ENCODE measurements around the gene ATXN1. TPM values are rescaled to one million over a fixed set of nuclear protein-coding genes. Genes with fewer than 3 reads are reported as not detected.

Gene ATXN1
- total RNA-seq, 1 experiment from 2014 or later: 13.4 TPM

DNA sequence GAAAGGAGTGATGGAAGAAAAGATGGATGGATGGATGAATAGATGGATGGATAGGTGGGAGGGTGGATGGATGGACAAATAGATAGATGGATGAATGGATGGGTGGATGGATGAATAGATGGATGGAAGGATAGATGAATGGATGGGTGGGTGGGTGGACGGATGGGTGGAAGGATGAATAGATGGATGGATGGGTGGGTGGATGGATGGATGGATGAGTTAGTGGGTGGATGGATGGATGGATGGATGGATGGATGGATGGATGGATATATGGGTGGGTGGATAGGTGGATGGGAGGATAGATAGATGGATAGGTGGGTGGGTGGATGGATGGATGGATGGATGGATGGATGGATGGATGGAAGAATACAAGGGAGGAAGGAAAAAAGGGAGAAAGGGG lies 82.2 kb downstream of the ATXN1 start:
- in situ Hi-C loops (cut with HindIII; ENCODE audit: low pct_unique_long_range_greater_than_20kb, low sequenced_read_pairs): no loop called here
- no peak for DNase-seq (ENCODE audit: low read depth, low spot score)

DNA sequence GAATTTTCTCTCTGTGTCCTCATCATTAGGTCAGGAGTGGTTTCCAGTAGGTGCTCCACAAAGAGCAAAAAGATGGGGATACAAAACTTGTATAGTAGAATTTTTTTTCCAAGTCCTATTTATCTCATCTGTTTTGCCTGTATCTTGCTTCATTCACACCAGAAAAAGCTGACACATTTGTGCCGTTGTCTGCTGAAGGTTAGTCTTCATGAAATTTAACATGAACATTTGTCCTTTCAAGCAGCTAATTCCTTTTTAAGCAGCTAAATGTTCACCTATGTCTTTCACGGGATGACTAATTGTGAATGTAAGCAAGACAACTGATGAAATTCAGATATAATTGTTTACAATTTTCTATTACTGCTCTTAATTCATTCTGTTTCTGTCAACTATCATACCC lies 83.8 kb downstream of the ATXN1 start:
- in situ Hi-C loops (cut with HindIII; ENCODE audit: low pct_unique_long_range_greater_than_20kb, low sequenced_read_pairs): no loop called here
- DNase-seq (ENCODE audit: low read depth, low spot score): no peak

DNA sequence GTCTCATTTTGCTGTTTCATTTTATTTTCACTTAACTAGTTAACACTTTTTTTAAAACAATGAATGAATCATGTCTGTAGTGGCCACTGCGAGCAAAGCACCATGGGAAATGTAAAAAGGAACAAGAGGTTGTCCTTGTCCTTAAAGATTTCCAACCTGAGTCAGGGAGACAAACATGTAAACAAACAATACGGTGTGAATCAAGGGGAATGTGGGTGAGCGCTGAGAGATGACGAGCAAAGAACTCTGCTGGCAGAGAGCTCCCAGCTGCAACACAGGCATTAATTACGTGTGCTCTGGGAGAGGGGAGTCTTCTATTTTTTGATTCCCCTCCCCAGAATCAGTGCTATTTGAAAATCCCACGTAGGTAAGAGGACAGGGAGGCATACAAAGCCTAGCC lies 84.3 kb downstream of the ATXN1 start:
- in situ Hi-C loops (cut with HindIII; ENCODE audit: low pct_unique_long_range_greater_than_20kb, low sequenced_read_pairs): no loop called here

DNA sequence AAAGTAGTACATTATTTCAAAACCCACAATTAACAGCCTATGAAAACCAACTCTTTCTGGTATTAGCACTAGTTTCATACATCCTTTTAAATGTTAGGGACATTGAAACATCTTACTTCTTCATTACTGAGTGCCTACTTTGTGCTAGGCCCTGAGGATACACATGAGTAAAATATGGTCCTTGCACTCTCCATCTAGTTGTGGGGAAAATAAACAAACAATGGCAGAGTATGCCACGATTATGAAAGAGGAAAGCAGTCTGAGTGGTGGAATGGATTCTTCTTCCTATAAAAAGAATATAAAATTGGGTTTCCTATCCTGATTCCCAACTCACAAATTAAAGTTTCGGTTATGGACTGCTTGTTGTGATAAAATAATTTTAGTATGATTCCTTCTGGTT lies 84.9 kb downstream of the ATXN1 start:
- DNase-seq (ENCODE audit: low read depth, low spot score): no peak
- in situ Hi-C loops (cut with HindIII; ENCODE audit: low pct_unique_long_range_greater_than_20kb, low sequenced_read_pairs): no loop called here

More for the DNA sequence above, 84.3 kb downstream of the ATXN1 start:
- no peak for DNase-seq (ENCODE audit: low read depth, low spot score)

DNA sequence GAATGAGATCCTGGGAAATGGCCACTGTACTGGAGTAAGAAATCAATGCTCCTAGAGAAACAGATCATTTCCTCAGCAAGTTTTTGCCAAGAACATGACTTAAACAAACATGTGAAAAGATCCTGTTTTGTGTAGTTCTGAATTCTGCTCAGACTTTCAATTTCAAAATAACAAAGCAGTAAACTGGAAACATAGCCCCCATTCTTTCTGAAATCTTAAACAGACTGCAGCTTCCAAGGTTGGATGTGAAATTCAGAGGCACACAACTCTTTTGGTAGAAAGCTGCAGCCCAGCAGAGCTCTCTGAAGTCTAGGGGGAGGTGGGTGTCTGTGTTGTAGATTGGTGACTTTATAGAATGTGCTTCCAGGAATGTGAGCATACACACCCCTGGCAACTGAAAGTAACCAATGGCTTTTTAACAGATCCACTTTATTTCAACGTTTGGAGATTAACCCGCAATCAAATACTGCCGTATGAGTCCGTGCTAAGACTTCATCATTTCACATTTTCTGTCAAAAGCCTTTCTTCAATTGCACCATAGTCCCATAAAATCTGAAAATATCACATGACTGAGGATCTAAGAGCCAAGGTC lies 86.4 kb downstream of the ATXN1 start:
- in situ Hi-C loops (cut with HindIII; ENCODE audit: low pct_unique_long_range_greater_than_20kb, low sequenced_read_pairs): no loop called here
- DNase-seq (ENCODE audit: low read depth, low spot score): no peak

DNA sequence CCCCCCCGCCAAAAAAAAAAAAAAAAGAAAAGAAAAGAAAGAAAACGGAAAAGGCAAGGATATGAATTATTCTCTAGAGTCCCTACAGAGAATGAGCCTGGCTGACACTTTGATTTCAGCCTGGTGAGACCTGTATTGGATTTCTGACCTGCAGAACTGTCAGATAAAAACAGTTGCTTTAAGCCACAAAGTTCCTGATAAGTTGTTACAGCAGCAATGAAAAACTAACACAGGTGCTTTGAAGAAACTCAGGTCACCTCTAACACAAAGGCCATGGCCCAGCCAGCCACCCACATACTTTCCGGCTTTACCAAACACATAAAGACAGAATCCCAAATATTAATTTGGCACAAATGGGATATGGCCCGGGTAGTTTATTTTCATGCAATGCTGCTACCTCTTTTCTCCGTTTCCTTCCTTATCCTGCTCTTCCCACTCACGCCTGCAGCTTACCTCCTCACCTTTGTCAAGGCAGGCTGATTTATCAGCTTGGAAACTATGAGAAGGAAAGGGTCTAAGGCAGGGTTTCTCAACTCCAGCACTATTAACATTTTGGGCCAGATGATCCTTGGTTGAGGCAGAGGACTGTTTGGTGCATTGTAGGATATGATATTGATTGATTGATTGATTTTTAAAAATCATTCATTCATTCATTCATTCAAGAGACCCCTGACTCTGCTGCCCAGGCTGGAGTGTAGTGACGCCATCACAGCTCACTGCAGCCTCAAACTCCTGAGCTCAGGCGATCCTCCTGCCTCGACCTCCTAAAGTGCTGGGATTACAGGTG lies 88.1 kb downstream of the ATXN1 start:
- DNase-seq (ENCODE audit: low read depth, low spot score): no peak
- in situ Hi-C loops (cut with HindIII; ENCODE audit: low pct_unique_long_range_greater_than_20kb, low sequenced_read_pairs): no loop called here

DNA sequence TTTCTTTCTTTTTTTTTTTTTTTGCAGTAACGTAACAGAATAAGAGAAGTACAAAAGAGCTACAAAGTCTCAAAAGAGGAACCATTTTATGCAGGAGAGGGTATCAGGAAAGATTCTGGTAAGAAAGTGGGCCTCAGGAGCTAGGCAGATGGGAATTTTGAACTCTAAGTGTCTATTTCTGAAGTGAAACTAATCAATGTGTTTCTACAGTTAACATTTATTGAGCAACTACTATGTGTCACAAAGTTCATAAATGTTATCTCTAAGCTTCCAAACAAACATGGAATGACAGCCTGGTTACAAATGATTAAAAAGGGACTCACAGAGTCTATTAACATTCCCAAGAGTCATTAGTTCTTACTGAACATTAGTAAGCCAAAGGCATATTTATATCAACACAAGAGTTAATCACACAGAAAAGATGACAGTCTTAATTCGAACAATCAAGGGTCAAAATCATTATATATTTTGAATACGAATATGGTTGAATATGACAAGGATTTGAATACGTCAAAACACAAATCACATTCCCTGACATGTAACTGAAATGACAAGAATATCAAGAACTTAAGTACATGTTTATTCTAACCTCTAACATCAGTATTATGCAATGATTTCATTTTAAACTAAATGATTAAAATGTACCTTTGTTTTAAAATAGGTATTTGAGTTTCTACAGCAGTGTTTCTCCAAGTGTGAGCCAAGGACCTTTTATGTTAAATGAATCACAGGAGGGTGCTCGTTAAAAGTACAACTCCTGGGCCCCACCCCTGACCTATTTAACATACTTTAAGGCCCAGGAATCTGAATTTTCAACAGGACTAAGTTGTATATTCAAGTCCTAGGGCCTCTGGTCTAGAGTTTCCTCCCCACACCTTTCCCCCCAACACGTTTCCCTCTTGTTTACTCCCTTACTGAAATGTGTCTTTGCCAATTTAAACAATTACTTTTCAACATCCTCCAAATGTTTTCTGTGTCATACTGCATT lies 89.7 kb downstream of the ATXN1 start:
- no peak for DNase-seq (ENCODE audit: low read depth, low spot score)
- in situ Hi-C loops (cut with HindIII; ENCODE audit: low pct_unique_long_range_greater_than_20kb, low sequenced_read_pairs): no loop called here

DNA sequence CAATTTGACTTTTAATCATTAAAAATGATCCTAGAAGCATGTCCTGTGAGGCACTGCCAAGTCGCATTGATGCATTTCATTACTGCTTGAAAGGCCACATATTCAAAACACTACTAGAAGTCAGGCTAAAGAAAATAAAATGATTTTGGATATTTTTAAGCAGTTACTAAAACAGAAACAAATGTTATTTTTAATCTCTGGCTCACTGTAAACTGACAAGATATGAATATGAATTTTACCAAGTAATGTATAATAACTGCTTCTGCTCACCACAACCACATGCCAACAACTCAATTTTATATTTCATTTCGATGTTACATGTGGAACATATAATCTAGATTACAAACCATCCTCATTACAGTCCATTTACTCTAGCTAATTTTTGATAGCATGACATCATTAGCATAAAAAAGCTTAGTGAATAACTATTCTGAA lies 90.6 kb downstream of the ATXN1 start:
- in situ Hi-C loops (cut with HindIII; ENCODE audit: low pct_unique_long_range_greater_than_20kb, low sequenced_read_pairs): no loop called here
- DNase-seq (ENCODE audit: low read depth, low spot score): no peak

DNA sequence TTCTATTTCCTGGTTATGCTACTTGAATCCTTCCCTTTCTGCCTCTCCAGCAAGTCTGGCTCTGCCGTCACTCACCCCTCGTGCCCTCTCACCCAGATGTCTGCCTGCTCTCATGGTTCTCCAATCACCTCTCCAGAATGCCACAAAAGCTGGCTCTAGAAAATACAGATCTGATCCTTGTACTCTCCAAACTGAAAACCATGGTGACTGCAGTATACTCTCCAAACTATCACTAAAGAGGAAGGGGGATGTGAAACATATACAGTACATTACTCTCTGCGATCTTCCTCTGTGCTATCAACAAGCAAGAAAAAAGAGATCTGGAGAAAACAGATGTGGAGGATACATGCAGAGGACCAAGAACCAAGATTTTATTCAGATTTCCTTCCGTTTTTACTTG lies 91.1 kb downstream of the ATXN1 start:
- in situ Hi-C loops (cut with HindIII; ENCODE audit: low pct_unique_long_range_greater_than_20kb, low sequenced_read_pairs): no loop called here
- DNase-seq (ENCODE audit: low read depth, low spot score): no peak

DNA sequence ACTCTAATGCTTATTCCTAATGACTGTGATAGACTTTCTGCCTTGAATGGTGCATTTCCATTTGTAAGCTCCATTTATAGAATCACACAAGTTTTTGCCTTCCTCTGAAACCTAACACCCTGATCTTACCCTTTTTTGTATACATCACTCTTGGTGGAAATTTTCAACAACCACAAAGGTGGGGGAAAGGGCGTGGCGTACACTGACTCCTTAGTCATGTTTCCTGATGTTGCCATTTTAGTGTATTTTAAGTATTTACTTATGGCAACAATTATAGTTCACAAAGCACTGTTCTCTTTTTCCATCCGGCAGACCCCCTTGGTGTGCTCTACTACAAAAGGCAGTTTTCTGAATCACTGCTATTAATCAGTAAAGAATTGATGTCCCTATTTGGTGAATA lies 92.0 kb downstream of the ATXN1 start:
- in situ Hi-C loops (cut with HindIII; ENCODE audit: low pct_unique_long_range_greater_than_20kb, low sequenced_read_pairs): no loop called here
- no peak for DNase-seq (ENCODE audit: low read depth, low spot score)

DNA sequence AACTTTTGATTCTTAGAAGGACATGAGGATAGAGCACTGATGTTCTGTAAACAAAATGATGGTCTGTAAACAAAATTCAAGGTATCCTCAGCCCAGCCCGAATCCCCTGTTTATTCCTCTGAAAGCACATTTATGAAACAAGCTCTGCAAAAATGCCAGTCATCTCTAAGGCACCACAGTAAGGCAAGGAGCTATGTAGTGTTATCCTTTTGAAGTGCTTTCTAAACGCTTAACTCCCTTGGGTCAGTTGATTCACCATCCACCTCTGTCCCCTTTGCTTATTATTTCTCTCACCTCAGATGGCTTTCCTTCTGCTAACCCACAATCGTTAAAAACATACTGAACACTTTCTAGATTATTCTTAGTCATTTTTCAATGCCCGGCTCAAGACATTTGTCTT lies 93.8 kb downstream of the ATXN1 start:
- in situ Hi-C loops (cut with HindIII; ENCODE audit: low pct_unique_long_range_greater_than_20kb, low sequenced_read_pairs): no loop called here
- DNase-seq (ENCODE audit: low read depth, low spot score): no peak

DNA sequence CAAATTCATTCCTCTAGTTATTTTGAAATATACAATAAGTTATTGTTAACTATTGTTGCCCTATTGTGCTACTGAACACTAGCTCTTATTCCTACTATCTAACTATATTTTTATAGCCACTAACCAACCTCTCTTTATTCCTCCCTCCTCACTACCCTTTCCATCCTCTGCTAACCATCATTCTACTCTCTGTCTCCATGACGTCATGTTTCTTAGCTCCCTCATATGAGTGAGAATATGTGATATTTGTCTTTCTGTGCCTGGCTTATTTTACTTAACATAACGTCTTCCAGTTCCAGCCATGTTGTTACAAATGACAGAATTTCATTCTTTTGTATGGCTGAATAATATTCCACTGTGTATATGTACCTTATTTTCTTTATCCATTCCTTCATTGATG lies 95.3 kb downstream of the ATXN1 start:
- no peak for DNase-seq (ENCODE audit: low read depth, low spot score)
- in situ Hi-C loops (cut with HindIII; ENCODE audit: low pct_unique_long_range_greater_than_20kb, low sequenced_read_pairs): no loop called here

DNA sequence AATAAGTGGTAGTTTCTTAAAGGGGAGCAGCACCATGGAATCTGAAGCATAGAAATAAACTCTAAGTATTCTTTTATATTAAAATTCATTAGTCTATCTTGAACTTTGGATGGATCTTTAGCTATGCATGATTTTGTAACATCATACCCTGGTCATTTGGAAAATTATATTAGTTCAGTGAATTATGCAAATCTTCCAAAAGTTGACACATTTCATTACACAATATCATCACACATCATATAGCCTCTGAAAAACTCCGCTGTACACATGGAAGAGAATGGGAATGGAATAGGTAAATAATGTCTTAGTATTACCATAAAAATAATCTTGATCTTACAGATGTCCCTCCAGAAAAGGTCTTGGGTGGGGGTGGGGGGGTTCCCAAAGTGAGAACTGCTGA lies 96.1 kb downstream of the ATXN1 start:
- no peak for DNase-seq (ENCODE audit: low read depth, low spot score)
- in situ Hi-C loops (cut with HindIII; ENCODE audit: low pct_unique_long_range_greater_than_20kb, low sequenced_read_pairs): no loop called here

DNA sequence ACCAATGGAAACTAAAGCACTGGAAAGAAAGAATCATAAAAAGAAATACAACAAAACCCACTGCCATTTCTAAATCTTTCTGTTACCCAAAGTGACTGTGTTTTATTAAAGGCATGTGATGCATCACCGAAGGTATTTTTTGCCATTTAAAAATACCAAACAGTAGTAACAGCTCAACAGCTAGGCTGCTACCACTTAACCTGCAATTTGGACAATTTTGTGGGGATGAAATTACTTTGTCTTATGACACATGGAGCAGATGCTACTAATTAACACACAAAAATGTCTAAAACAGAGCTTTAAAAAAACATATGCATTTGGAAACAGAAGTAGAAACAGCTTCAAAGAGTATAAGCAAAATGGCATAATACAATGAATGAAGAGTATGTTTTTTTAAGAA lies 97.4 kb downstream of the ATXN1 start:
- no peak for DNase-seq (ENCODE audit: low read depth, low spot score)
- in situ Hi-C loops (cut with HindIII; ENCODE audit: low pct_unique_long_range_greater_than_20kb, low sequenced_read_pairs): no loop called here

DNA sequence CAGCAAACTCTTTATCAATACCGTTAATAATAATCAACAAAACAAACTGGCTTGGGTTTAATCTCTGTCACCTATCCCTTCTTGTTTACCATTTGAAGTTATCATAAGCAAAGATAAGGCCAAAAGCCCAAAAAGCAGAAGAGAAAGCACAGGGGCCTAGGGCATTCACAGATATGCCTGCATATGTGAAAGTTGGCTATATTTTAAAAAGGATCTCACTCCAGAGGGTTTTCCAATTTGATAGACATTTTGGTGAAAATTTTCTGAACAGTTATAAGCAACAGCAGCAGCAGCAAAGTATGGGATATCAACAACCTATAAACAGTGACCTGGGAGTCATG lies 101.1 kb downstream of the ATXN1 start:
- in situ Hi-C loops (cut with HindIII; ENCODE audit: low pct_unique_long_range_greater_than_20kb, low sequenced_read_pairs): no loop called here
- no peak for DNase-seq (ENCODE audit: low read depth, low spot score)

DNA sequence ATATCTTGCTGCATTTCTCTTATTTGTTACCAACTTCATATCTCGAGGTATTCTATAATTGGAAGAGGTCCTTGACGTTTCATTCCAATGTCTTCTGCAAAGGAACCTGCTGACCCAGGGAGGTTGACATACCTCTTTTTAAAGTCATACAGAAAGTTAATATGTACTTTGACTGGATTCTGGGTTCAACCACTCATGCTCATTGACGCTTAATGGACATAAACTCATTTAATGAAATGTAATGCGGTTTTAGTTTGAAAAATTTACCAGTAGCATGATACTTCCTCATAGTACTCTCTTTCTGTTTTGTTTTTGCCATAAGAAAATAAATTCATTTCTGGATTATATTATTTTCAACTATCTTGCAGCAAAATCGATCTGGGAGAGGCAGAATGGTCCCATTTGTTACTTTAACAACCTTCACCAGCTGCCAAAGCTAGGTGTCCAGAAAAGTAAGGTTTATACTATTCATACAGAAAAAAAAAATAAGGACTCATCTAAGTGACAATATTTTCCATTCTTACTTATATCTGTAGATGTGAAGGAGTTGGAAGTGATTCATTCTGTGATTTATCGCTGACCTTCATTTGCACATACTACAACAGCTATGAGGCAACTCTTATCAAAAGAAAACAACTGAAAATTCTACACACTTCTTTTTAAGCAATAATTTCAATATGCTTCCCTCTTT lies 101.6 kb downstream of the ATXN1 start:
- DNase-seq (ENCODE audit: low read depth, low spot score): no peak
- in situ Hi-C loops (cut with HindIII; ENCODE audit: low pct_unique_long_range_greater_than_20kb, low sequenced_read_pairs): no loop called here

DNA sequence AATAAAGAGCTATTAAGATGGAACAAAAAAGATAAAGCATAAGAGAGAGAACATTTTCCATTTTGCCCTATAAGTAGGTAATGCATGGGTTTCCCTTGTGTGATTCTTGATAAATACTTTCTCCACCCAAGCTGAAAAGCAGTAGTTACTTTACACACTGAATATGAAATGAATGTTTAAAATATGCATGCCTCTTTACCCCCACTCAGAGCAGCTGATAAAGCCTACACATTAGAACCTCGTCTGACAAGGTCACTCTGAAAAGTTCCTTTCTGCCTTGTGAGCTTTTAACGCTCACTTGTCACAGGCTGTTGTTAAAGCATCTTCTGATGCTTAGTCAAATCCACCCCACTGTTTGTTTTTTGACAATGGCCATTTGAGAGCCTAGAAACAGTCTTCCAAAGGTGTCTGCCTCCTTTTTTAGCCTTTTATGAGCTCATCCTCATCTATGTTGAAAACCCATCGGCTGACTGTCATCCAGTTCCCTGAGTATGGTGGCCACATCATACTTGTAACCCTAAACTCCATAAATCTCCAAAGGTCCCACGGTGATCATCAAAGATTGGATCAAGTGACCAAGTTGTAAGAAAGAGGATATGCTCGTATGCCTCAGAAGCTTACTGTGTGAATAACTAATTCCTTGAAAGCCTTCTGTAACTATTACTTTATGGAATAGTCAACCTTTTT lies 102.8 kb downstream of the ATXN1 start:
- DNase-seq (ENCODE audit: low read depth, low spot score): no peak
- in situ Hi-C loops (cut with HindIII; ENCODE audit: low pct_unique_long_range_greater_than_20kb, low sequenced_read_pairs): no loop called here
